Inflammatory macrophage treated with lipopolysaccharide for 4 hours (primary cell): ENCODE results near the gene DMD.

Experiments
- DNase-seq: peaks from one replicate; pipeline ENCODE4 v3.0.0-alpha.2; 2020

DMD gene

DNA sequence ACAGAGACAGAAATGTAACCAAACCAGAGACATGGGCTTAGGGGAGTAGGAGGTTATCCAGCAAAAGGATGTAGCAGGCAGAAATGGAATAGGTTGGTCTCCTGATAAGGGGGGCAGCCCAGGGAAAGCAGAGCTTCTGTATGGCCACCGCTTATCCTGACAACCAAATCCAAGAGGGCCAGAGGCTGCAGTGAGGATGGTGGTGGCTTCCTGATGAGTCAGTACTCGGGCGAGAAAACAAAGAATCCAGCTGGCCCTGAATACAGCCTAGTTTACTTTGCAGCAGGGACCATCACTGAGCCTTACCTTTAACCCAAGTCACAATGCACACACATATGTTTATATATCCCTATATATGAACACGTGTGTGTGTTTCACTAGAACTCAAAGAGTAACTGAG lies 2009.8 kb downstream of the DMD start:
- DNase-seq, result no peak

DNA sequence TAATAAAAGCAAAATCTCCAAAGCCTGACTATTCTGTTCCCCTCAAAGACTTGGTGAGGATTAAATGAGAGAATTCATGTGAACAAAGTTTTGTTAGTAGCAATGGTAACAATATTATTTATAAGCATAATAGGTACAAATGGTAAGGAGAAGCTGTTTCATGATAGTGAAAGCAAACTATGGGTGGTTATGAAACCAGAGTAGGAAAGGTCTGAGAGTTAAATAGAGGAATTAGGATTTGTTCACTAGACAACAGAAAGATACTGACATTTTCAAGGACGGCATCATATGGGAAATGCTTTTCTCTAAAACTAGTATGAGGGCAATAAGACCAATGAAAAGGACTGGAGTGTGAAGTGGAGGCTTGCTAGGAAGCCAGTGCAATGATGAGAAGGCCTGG lies 2010.9 kb downstream of the DMD start:
- no peak for DNase-seq

DNA sequence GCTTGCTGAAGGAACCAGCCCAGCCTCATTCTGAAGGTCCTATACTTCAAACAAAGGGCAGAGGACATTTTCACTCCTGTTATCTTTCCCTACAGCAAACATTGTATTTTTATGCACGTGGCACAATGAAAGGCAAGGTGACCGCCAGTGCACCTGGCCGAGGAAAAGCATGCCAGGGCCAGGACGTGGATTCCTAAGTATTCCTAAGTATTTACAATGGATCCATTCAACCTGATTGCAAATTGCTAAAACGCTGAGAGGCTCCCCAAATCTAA lies 2011.6 kb downstream of the DMD start:
- no peak for DNase-seq

DNA sequence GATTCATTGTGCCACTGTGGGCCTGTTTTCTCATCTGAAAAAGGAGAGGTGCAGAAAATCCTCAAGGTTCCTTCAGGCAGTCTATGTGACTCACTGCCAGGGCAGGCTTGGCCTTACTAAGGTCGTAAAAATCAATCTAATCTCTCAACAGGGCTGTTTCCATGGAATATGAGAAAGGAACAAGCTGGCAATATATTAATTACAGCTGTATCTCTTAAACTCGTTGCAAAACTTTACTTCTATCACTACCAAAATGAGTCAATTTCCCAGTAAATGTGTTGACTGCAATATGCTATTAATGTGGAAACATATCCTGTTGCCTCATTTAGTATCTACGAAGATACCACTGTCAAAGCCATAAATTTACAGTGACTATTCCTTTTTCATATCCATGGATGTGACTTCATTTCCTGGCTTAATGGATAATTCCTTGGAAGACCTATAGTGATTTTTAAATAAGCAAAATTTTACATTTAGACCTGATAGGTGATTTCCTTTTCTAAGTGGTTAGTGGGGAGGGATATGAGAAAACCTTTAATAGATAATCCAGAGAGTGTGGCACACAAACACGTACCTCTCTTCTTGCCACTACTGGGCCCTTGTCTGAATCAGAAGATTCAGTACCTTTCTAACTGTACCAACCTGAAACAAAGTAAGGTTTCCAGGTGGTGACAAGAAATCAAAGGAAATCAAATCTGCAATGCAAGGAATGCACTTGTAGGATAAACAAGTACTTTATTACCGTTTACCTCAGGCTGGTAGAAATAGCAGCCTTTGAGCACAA lies 2012.1 kb downstream of the DMD start:
- no peak for DNase-seq

DNA sequence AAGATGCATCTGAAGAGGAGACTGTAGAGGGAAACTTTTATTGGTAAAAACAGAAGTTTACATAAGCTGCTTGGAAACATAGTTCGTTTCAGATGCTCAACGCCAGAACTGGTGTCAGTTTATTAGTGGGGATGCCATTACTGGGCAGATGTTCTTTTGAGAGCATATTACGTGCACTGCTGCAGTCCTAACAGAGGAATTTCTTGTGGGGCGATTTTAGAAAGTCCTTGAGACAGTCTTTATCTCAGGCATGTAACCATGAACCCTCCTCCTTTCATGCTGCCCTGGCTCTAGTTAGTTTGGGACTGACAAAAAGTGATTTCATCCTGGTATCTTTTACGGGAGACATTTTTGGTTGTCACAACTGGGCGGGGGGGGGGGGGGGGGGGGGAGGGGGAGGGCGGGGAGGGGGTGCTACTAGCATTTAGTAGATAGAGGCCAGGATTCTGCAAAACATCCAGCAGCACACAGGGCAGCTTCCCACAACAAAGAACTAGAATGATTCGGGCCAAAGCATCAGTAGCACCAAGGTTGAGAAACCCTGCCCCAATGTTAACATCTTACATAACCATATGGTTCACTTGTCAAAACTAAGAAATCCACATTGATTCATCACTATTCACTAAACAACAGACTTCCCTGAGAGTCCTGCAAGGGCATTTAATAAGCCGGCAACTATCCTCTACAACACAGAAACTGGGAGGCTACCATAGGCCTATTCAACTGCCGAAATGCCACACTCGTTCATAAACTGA lies 2021.0 kb downstream of the DMD start:
- DNase-seq, result no peak

DNA sequence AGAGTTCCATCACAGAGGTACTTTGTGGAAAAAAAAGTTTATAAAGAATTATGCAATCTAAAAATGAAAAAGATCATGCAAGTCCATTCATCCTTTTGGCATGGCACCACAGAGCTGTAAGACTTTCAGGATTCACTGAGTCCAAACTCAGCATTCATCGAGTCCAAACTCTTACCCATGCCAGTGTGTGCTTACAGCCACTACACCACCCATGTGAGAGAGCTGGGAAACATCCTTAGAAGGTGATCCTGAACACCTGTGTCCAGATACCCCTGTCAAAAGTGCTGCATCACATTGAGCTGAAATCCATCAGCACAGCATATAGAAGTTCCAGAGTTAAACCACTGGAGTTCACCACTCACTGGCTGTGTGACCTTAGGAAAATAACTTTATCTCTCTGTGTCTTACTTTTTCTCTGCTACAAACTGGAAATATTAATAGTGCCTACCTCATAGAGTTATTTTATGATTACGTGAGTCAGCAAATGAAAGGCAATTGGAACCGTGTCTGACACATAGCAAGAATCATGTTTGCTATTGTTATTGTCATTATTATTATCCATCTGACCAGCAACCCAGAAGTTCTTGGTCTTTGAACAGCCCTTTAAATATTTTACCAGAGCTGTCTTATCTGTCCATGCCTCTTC lies 2024.5 kb downstream of the DMD start:
- no peak for DNase-seq

DNA sequence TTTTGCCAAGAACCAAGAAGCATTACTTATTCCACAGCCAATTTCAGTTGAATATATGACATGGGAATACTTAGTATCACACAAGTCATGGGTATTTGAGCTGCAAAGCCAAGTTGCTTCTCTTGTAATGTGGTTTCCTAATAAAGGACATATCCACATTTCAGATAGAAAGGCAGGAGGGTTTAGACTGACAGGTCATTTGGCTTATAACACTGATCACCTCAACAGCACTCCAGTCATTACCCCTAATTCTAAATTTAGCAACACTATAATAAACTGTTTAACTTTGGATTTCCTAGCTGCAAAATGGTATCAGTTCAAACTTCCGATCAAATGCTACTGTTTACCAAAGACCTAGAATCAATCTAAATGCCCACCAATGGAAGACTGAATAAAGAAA lies 2025.5 kb downstream of the DMD start:
- DNase-seq, result no peak

DNA sequence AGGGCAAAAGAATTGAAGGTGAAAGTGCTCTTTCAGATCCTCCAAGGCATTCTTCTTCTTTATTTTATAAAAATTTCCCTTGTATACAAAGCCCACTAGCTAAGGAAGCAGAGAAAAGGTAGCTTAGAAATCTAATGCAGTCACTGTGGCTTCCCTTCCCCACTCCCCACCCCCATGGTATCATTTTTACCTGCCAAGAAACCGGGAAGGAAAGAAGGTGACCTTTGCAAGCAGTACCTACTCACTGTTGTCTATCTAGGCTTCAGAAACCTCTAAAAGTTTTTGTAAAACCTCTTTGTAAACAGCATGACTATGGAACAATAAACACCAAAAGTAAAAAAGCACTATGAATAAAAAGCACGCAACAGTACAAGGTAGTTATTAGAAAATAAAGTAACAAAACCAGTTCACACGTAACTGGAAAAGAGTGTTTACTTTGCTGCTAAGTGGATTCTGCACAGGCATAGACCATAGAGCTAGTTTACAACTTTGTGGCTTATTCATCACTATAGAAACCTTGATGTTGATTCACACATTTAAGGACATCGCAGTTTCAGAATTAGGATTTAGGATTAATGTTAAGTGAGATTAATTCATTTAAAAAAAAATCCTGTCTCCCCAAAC lies 2029.9 kb downstream of the DMD start:
- DNase-seq, result no peak

DNA sequence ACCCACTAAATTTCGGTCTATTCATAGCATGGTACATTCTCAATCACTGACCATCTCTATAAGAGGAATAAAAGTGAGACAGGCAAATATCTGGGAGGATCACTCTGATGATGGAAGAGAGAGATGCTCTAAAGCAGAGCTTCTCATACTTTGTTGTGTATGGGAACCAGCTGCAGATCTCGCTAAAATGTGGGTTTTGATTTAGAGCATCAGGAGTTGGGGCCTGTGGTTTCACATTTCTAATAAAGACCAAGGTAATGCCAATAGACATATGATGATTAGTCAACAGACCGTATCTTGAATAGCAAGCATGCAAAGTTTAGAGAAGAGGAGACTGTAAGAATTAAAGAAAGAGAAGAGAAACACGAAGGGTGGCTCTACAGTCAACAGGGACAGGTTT lies 2032.1 kb downstream of the DMD start:
- DNase-seq, result no peak

DNA sequence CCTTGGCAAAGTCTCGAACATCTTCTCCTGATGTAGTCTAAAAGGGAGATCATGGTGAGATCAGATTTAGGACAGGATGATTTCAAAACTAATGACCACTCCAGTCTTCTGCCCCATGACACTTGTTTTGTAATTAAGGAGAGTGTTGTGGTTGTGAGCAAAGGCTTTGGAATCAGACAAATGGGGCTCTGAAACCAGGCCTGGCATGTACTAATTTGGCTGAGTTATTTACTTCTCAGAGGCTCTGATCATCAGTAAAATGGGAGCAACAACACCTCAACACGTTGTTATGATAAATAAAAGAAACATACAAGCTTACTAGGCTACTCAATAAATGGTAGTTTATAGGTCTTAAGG lies 2032.6 kb downstream of the DMD start:
- DNase-seq, result no peak

DNA sequence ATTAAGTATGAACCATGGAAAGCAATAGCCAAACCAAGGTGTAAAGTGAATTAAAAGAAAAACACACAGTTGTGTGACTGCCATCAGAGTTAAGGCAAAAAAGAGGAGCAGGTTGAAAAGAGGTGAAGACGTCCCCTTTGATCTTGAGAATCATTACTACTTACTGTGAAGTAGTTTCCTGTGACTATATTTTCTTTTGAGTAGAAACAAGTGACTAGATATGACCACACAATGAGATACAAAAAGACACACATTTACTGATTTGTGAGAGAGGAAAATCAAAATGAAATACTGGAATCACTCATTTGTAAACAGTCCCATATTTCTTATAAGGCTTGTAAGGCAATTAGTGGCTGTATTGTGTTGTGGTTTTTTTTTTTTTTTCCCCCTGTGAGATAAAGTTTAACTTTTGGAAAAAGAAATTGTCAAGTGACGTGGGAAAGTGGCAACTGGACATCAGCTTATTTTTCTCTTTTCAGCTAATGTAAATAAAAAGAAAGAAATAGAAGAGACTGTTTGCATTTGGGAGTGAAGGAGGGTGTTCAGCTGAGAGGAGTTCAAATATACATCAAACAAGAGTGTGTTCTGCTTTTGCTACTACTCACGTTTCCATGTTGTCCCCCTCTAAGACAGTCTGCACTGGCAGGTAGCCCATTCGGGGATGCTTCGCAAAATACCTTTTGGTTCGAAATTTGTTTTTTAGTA lies 2033.1 kb downstream of the DMD start:
- DNase-seq, result no peak

DNA sequence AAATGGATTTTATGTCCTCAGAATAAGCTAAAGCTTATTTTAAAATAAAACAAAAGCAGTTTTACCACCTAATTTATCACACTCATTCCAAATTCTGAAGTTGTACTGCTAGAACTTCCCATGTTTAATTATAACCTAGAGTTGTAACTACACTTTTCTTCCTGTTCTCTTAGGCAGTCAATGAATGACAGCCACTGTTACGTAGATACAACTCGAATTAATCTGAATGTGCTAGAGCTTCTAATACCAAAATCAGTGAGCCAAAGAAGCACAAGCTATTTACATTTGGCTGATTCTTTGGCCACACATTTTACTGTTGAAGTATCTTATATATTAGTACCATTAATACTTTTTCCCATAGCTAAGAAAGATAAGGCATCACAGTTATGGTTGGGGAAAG lies 2040.6 kb downstream of the DMD start:
- DNase-seq, result no peak

DNA sequence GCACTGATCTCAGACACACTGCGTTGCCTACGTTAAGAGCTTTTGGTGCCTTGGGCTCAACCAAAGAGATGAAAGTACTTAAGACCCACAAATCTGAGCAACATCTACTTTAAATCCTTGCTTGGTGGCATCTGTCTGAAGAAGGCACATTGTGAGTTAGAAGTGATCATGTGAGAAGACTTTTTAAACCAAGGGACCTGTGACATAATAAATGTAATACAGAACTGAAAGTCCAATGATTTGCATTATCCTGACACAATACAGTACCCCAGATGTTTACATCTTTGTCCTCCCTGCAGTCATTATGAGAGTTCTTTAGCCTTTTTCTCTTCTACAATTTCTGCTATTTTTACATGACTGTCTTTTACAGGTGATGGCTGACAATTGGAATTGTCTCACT lies 2042.8 kb downstream of the DMD start:
- no peak for DNase-seq

DNA sequence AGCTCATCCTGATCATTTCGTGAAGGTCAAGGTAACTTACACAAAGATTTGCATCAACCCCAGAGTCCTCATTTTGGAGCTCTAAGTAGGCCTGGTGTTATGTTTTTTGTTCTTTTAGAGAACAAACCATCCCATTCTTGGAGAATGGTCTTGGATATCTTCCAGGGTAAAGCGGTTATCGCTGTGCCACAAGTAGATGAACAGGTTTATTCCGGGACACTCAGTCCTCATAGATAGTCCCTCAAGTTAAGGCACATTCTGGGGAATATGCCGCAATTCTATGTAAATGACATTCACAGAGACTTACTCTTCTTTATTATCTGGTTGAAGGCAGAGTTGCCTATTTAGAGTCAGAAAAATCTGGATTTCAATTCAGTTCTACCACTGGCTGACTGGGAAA lies 2044.5 kb downstream of the DMD start:
- no peak for DNase-seq

DNA sequence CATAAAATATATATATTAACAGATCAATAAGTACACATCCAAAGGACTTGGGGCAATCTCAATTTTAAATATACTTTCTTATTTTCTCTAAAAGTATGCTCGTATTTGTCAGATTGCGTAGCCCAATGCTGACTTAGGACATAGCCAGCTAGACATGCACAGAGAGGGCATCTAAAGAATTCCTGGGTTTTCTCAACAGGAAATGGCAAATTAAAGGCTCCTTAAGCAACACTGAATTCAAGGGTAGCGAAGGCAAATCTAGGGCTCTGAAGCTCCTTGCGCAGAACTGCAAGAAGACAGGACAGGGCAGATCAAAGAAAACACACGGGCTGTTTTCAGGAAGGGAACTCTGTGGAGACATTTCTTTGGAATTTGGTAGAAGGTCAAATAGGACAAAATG lies 2044.9 kb downstream of the DMD start:
- DNase-seq, result no peak

DNA sequence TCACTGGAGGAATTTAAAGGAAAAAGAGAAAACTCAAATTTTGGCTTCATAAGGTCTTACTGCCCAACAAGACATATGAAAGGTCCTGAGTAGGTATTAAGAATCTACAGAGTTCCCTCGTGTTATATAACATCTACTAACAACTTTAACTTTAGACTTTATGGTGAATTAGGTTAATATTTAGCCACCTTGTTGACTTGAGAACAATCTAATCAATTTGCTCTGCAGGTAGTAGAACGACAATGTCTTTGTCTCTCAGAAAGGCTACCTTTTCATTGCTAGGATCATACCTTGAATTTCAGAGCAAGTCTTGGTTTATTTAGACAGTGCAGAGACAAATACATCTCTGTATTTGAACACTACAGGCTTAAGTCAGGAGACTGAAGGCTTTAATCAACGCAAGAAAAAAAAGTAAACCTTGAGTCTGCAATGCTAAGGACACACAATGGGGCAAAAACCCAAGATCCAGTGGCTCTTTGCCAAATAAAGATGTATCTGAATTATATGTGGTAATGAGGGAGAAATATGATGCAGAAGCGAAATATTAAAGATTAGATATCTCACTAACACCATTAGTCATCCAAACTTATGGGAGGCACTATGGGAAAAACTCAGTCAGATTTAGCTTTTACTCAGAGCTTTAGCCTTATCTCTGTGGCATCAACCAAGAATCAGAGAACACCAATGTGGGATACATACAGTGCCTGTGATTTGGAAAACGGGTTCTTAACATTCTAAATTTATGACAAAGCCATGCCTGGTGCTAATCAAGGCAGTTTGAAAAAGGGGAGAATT lies 2045.9 kb downstream of the DMD start:
- DNase-seq, result no peak

DNA sequence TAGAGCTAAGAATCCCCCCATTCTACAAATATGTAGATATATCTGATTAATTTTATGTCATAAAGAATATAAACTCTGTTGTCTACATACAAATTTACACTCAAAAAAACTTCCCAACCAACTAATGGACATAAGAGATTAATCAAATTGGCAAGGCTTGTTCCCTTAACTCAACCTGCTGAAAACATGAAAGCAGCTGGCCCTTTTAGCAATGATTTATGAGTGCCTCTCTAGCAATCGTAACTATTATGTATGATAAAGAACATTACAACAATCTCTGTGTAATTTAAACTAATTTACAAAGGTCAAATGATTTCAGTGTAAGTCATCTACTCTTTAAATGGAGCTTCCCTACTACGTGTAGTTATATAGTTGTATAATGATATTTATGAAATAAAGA lies 2056.4 kb downstream of the DMD start:
- DNase-seq, result no peak

DNA sequence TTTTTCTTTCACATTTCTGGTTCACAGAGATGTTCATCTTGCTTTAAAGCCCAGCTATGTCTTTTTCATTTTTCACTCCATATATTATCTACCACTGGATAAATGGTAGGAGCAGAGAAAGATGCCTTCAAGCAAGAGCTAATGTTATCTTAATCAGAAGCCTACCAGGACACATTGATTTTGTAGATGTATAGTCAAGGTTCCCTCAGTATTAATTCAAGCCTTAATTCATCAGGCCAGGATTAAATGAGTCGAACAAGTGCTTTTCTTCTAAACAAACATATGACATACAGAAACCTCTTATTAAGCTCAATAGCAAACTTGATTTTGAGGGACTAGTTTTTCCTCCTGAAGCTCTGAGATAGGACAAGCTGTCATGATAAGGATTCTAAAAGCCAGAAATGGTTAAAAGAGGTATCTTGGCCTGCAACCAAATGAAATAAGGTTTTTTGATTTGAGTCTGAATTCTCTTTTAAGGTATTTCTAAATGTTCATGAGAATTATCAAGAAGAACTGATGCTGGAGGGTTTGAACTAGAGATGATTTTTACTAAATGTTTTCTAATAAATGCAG lies 2057.8 kb downstream of the DMD start:
- DNase-seq, result no peak

DNA sequence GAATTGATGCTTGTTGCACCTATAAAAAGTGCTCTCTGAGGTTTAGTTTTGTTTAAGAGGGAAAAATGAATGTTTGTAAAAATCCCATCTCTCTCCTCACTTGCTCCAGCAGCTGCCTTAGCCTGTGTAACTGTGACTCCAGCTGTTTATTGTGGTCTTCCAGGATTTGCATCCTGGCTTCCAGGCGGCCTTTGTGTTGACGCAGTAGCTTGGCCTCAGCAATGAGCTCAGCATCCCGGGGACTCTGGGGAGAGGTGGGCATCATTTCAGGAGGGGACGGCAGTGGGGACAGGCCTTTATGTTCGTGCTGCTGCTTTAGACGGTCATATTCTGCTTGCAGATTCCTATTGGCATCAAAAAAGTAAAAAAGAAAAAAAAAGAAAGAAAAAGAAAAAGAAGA lies 2064.2 kb downstream of the DMD start:
- DNase-seq, result no peak

DNA sequence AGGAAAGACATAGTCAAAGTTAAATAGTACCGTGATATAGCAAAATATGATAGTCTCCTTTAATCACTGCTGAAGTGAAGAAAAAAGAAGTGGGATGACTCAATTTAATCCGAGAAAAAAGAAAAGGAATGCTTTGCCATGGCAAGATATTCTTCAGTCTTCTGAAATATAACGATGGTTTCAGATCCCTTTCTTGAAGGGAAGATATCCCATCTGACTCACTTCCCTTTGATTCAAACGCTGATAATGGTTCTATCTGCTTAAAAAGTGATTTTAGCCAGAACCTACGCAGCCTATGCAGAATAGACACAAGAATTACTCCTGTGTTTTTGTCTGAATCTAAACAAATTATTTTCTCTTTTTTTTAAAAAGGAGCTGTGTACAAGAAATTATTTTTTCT lies 2071.4 kb downstream of the DMD start:
- peak; percentile 29 for DNase-seq

DNA sequence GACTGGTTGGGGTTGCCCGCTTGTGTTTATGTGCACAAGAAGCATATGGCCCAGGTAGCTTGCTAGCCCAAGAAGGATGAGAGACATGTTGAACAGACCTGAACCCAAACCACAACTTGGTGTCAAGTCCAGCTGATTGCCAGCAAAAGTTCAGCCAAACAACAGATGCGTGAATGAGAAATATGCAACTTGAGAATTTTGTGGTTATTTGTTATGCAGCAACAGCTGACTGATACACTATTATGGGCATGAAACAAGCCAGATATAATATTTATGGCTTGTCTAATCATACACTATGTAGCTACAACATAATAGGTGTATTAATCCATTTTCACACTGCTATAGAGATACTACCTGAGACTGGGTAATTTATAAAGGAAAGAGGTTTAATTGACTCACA lies 2073.2 kb downstream of the DMD start:
- DNase-seq, result no peak

DNA sequence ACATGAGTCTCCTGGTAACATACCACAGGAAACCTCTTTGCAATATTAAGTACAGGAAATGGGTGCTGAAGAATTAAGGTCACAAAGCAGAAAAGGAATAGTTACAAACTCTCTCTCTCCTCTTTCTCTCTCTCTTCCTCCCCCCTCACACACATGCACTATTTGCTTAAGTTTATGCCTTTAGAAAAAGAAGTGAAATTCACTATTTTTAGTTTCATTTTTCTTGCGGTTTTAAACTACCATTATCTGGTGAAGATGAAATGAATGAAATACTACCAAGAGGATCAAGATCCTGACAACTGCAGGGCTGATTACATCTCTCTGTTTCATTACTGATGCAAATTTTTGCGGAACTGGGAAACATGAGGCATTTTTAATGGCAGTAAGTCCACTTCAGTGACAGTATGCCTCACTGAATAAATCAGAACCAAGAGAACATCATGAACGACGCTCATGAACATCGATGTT lies 2075.2 kb downstream of the DMD start:
- DNase-seq, result peak; percentile 53
